ENCODE data around the gene CD209. TPM values are rescaled to one million over a fixed set of nuclear protein-coding genes. Genes with fewer than 3 reads are reported as not detected.

Gene CD209
- total RNA-seq, 2 experiments from 2014 or later = not detected

- no peak for DNase-seq
- no peaks in the 10 kb centered on the region for H3K36me3 Mint-ChIP-seq
- H3K9me3 Mint-ChIP-seq = no peaks in the 10 kb centered on the region
- CTCF ChIA-PET = interaction anchor here (0.6 kb wide), 1 partner anchor 120 kb away, joined by 3 read pairs; no protein-coding TSS in a partner anchor
- peaks cover 3% of the 10 kb centered on the region for H3K27me3 Mint-ChIP-seq
- H3K4me3 Mint-ChIP-seq = no peak overlapping the region
- H3K27ac Mint-ChIP-seq = no peak overlapping the region
- intact Hi-C loops (cut with micrococcal nuclease) = no loop called here
- peaks cover 24% of the 10 kb centered on the region for H3K4me1 Mint-ChIP-seq (ENCODE audit: low read depth)
- POLR2A ChIA-PET = no interaction called here
These were observed 36.7 kb downstream of the CD209 start for GRCh38 chr19:7710616-7711015.

GRCh38 chr19:7709932-7710460 lies 37.3 kb downstream of the CD209 start:
- Mint-ChIP-seq H3K27me3 (peaks cover 3% of the 10 kb centered on the region), H3K9me3 (no peaks in the 10 kb centered on the region), H3K4me3 (no peak overlapping the region), H3K36me3 (no peaks in the 10 kb centered on the region), H3K27ac (no peak overlapping the region), H3K4me1 (ENCODE audit: low read depth) (peaks cover 30% of the 10 kb centered on the region)
- ChIA-PET CTCF (interaction anchor here (1.7 kb wide), 1 partner anchor 29 kb away, joined by 3 read pairs; the partner anchor contains the start of gene TRAPPC5), POLR2A (no interaction called here)
- intact Hi-C loops (cut with micrococcal nuclease) = loop anchor here (5.0 kb wide), 1 partner anchor 42 kb away; no protein-coding TSS in a partner anchor
- no peak for DNase-seq

GRCh38 chr19:7706955-7707456 lies 40.3 kb downstream of the CD209 start:
- Mint-ChIP-seq H3K9me3 (no peaks in the 10 kb centered on the region), H3K27ac (peak overlapping the region; percentile 42), H3K27me3 (peaks cover 3% of the 10 kb centered on the region), H3K36me3 (no peaks in the 10 kb centered on the region), H3K4me3 (no peak overlapping the region), H3K4me1 (ENCODE audit: low read depth) (peaks cover 30% of the 10 kb centered on the region)
- CTCF ChIA-PET = interaction anchor here (2.4 kb wide), 1 partner anchor 26 kb away, joined by 18 read pairs; the partner anchor contains the start of gene TRAPPC5
- POLR2A ChIA-PET = no interaction called here
- intact Hi-C loops (cut with micrococcal nuclease) = loop anchor here (5.0 kb wide), 1 partner anchor 45 kb away; no protein-coding TSS in a partner anchor
- no peak for DNase-seq

GRCh38 chr19:7706188-7706954 lies 41.0 kb downstream of the CD209 start:
- Mint-ChIP-seq H3K9me3 (no peaks in the 10 kb centered on the region), H3K4me1 (ENCODE audit: low read depth) (peaks cover 30% of the 10 kb centered on the region), H3K36me3 (no peaks in the 10 kb centered on the region), H3K27ac (peak overlapping the region; percentile 61), H3K4me3 (peak overlapping the region; percentile 10), H3K27me3 (peaks cover 3% of the 10 kb centered on the region)
- intact Hi-C loops (cut with micrococcal nuclease) = loop anchor here (5.0 kb wide), 1 partner anchor 46 kb away; no protein-coding TSS in a partner anchor
- DNase-seq = no peak
- CTCF ChIA-PET = interaction anchor here (1.0 to 2.4 kb wide), 2 partner anchors 25 to 138 kb away, joined by 3 to 18 read pairs; partner anchors contain the start of gene TRAPPC5
- POLR2A ChIA-PET = no interaction called here

GRCh38 chr19:7705387-7706187 lies 41.7 kb downstream of the CD209 start:
- H3K36me3 Mint-ChIP-seq = no peaks in the 10 kb centered on the region

GRCh38 chr19:7704280-7705060 lies 42.9 kb downstream of the CD209 start:
- intact Hi-C loops (cut with micrococcal nuclease) = loop anchor here (1.0 to 5.0 kb wide), 2 partner anchors 23 to 48 kb away; no protein-coding TSS in a partner anchor
- DNase-seq = no peak
- H3K27ac Mint-ChIP-seq = no peak overlapping the region

More at GRCh38 chr19:7705387-7706187, 41.7 kb downstream of the CD209 start:
- peaks cover 3% of the 10 kb centered on the region for H3K27me3 Mint-ChIP-seq
- ChIA-PET CTCF (interaction anchor here (0.6 to 2.4 kb wide), 3 partner anchors 25 to 137 kb away, joined by 3 to 18 read pairs (median 3); partner anchors contain the start of gene TRAPPC5), POLR2A (no interaction called here)
- no peaks in the 10 kb centered on the region for H3K9me3 Mint-ChIP-seq
- DNase-seq = peak; percentile 91
- H3K27ac Mint-ChIP-seq = peak overlapping the region; percentile 61
- peak overlapping the region; percentile 30 for H3K4me3 Mint-ChIP-seq
- intact Hi-C loops (cut with micrococcal nuclease) = loop anchor here (1.0 to 5.0 kb wide), 2 partner anchors 24 to 47 kb away; no protein-coding TSS in a partner anchor
- H3K4me1 Mint-ChIP-seq (ENCODE audit: low read depth) = peaks cover 30% of the 10 kb centered on the region

GRCh38 chr19:7703332-7703731 lies 44.0 kb downstream of the CD209 start:
- CTCF ChIA-PET = interaction anchor here (1.1 kb wide), 1 partner anchor 23 kb away, joined by 4 read pairs; the partner anchor contains the start of gene TRAPPC5
- no peak for DNase-seq
- Mint-ChIP-seq H3K36me3 (no peaks in the 10 kb centered on the region), H3K4me1 (ENCODE audit: low read depth) (peaks cover 42% of the 10 kb centered on the region), H3K27ac (no peak overlapping the region), H3K27me3 (peaks cover 8% of the 10 kb centered on the region), H3K9me3 (no peaks in the 10 kb centered on the region), H3K4me3 (no peak overlapping the region)
- POLR2A ChIA-PET = no interaction called here
- intact Hi-C loops (cut with micrococcal nuclease) = no loop called here

More at GRCh38 chr19:7704280-7705060, 42.9 kb downstream of the CD209 start:
- CTCF ChIA-PET = interaction anchor here (0.6 kb wide), 1 partner anchor 75 kb away, joined by 3 read pairs; no protein-coding TSS in a partner anchor
- Mint-ChIP-seq H3K9me3 (no peaks in the 10 kb centered on the region), H3K4me3 (no peak overlapping the region), H3K27me3 (peaks cover 3% of the 10 kb centered on the region), H3K36me3 (no peaks in the 10 kb centered on the region), H3K4me1 (ENCODE audit: low read depth) (peaks cover 36% of the 10 kb centered on the region)
- POLR2A ChIA-PET = no interaction called here

- ChIA-PET POLR2A (no interaction called here), CTCF (interaction anchor here (1.1 to 4.1 kb wide), 2 partner anchors 21 kb away, joined by 4 to 26 read pairs; partner anchors contain the start of gene TRAPPC5)
- Mint-ChIP-seq H3K36me3 (no peaks in the 10 kb centered on the region), H3K27me3 (peaks cover 21% of the 10 kb centered on the region), H3K4me3 (no peak within 1 kb of the TSS), H3K9me3 (no peaks in the 10 kb centered on the region), H3K4me1 (ENCODE audit: low read depth) (peaks cover 37% of the 10 kb centered on the region), H3K27ac (no peak within 1 kb of the TSS)
- intact Hi-C loops (cut with micrococcal nuclease) = no loop called here
- no peak for DNase-seq
These were observed 45.5 kb downstream of the CD209 start, which contains the start of gene FCER2 for GRCh38 chr19:7701654-7702457. TSS of gene FCER2 (minus strand) at chr19:7702131. CDS start at chr19:7699760, 2,371 bp downstream.

- H3K4me1 Mint-ChIP-seq (ENCODE audit: low read depth) = peaks cover 30% of the 10 kb centered on the region
- CTCF ChIA-PET = interaction anchor here (4.1 kb wide), 1 partner anchor 20 kb away, joined by 26 read pairs; the partner anchor contains the start of gene TRAPPC5
- intact Hi-C loops (cut with micrococcal nuclease) = no loop called here
- no peak for DNase-seq
- H3K27me3 Mint-ChIP-seq = peaks cover 21% of the 10 kb centered on the region
- H3K27ac Mint-ChIP-seq = no peak overlapping the region
- H3K4me3 Mint-ChIP-seq = no peak overlapping the region
- no peaks in the 10 kb centered on the region for H3K9me3 Mint-ChIP-seq
- H3K36me3 Mint-ChIP-seq = no peaks in the 10 kb centered on the region
- POLR2A ChIA-PET = no interaction called here
These were observed 46.2 kb downstream of the CD209 start for GRCh38 chr19:7701049-7701653.

All from activated CD4-positive, alpha-beta memory T cell treated with anti-CD3 and anti-CD28 coated beads for 36 hours (primary cell).